Breast epithelium (tissue), 3 donors: ENCODE data around the gene THADA.
A peak's percentile ranks its signal among the peaks of the same experiment; 100 is the strongest.

Source experiments
- POLR2A ChIP-seq: fragments of 450-650 bp; IDR thresholded peaks from one replicate; pipeline ENCODE4 v1.6.1; 2016; ENCODE audit warnings: antibody characterized with exemption, mild to moderate bottlenecking, moderate library complexity
- POLR2AphosphoS5 ChIP-seq, 3 donors: sonication (generic); formaldehyde crosslinking; IDR thresholded peaks; one replicate each; pipeline ENCODE4 v1.6.1; 2017; ENCODE audit warnings: antibody characterized with exemption in 3 of 3
- TF ChIP-seq, protein P1 (sequence below), 3 donors: fragments of 450-650 bp; IDR thresholded peaks; one replicate each; pipeline ENCODE4 v1.5.1; 2016 to 2017; ENCODE audit warnings: antibody characterized with exemption in 3 of 3, mild to moderate bottlenecking in 3 of 3, moderate library complexity in 3 of 3

DNA sequence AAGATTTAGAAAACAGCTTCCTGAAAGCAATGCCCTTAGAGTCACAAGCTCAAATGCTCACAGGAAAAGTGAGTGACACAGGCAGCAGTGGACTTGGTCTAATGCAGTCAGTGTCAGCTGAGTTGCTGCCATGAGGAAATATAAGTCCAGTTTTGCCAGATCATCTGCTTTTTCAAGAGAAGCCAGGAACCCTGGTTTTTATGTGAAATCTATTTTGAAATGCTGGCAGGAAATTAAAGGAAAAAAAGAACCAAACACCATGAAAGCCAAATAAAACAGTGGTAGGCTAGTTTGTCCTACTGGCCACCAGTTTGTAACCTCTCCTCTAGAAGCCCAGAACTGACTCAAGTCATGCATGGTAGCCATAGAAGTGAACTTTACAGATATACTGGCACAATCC, 109.2 kb downstream of the THADA start:
- TF ChIP-seq, protein P1, sequence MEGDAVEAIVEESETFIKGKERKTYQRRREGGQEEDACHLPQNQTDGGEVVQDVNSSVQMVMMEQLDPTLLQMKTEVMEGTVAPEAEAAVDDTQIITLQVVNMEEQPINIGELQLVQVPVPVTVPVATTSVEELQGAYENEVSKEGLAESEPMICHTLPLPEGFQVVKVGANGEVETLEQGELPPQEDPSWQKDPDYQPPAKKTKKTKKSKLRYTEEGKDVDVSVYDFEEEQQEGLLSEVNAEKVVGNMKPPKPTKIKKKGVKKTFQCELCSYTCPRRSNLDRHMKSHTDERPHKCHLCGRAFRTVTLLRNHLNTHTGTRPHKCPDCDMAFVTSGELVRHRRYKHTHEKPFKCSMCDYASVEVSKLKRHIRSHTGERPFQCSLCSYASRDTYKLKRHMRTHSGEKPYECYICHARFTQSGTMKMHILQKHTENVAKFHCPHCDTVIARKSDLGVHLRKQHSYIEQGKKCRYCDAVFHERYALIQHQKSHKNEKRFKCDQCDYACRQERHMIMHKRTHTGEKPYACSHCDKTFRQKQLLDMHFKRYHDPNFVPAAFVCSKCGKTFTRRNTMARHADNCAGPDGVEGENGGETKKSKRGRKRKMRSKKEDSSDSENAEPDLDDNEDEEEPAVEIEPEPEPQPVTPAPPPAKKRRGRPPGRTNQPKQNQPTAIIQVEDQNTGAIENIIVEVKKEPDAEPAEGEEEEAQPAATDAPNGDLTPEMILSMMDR (IDR thresholded peaks at IDR 0.05): no peak
- TF ChIP-seq POLR2A: no peak
- peak in 2 of 3 donors; percentile 53 to 68 for TF ChIP-seq POLR2AphosphoS5 (IDR thresholded peaks at IDR 0.05)
